GM18498 (cell line): ENCODE measurements around the gene CPEB1.

ENCODE experiments used
- ATAC-seq: cut with Tn5 transposase; IDR thresholded peaks from one replicate; pipeline ENCODE4 v1.9.1; 2021; ENCODE audit warnings: mild to moderate bottlenecking, moderate library complexity; ENCODE audit not compliant: unreplicated experiment

Gene CPEB1

GRCh38 chr15:82647045-82647834, at the start of gene CPEB1:
TSS of gene CPEB1 (minus strand) at chr15:82647363. CDS start at chr15:82628459, 18,904 bp downstream.
- ATAC-seq = no peak

DNA sequence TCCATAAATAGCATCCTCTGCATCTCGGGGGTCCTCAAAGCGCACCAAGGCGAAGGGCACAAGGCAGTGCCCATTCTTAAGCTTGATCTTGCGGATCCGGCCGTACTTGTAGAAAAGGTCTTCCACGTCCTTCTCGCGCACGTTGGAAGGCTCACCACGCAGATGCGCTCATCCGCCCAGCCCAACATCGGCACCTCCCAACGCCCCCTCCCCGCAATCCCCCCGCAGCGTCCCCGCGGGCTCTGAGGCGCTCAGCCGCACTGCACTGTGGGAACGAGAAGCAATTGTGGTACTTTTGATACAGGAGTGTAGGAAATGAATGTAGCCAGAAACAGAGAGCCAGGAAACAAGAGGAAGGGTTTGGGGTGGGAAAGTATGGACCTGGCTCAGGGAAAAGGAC, 45.0 kb upstream of the CPEB1 start:
- ATAC-seq = no peak

DNA sequence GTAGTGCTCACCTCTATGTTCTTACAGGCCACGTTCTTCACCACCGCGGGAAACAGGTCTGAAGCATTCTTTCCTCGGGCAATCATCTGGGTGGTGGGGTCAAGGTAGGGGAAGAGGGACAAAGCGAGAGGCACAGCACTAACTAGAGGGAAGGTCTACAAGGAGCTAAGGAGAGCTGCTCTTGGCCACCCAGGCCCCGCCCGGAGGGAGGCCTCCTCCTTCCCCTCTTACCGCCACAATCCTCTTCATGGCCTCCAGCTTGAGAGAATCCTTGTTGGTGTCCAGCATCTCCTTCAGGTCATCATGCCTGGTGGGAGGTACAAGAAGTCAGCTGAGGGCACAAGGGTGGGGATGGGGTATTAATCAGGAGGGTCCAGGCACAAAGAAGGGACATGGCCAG, 42.0 kb upstream of the CPEB1 start:
- ATAC-seq = no peak

GRCh38 chr15:82688691-82689090, 41.5 kb upstream of the CPEB1 start:
- ATAC-seq = no peak

DNA sequence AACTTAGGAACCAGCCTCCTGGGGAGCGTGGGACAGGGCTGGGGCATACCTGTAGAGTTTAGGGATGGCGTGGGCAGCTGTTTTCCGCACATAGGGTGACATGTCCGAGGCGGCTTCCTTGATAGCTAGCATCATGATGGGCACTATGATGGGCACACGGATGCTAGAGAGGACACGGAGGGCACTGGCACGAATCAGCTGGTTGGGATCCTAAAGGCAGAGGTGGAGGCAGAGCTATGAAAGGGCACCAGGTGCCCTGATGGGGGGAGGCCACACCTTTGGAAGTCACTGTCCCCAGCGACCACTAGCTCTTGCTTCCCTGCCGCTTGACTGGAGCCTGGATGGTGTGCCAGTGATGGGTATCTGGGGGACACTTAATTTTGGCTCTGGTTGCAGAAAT, 34.2 kb upstream of the CPEB1 start:
- ATAC-seq = no peak

- peak; percentile 82 for ATAC-seq
These were observed 33.3 kb upstream of the CPEB1 start for GRCh38 chr15:82680200-82681102.

DNA sequence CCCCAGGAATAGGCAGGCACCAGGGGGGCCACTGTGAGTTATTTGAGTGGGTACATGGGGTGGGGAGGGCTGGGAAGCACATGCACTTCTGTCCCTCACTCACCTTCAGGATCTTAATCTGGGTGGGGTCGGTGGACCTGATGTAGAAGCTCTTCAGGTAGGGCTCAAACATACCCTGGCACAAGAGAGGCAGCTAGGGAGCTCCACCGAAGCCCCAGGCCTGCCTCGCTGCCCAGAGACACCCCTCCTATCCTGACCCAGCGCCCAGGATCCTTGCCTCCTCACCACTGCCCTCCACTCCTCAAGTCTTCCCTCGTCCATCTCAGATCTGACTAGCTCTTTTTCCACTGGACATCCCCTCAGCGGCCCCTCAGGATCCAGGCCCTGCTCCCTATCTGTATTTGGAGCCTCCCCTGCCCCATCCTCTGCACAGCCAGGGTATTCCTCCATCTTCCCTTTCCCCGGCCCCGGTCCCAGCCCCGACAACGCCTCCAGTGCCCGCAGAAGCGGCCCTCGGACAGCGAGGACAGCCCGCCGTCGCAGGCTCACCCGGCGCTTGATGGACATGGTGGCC, 32.5 kb upstream of the CPEB1 start:
- ATAC-seq = no peak

GRCh38 chr15:82677720-82678323, 30.7 kb upstream of the CPEB1 start:
- ATAC-seq = no peak

DNA sequence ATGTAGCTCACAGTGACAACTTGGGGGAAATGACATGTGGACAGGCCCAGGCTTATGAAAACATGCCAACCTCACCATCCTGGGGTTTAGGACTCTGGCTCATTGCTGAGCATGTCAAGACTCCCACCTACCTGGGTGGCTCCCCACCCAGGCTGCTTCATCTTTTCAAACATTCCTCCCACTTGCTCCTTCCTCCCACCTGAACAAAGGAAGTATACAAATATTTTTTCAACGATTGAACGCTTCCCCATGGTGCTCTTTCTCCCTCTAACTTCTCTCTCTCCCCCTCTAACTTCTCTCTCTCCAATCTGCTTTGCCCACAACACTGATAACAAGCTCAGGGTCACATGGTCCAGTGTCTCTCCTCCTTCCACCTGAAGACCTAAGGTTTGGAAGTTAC, 27.7 kb upstream of the CPEB1 start:
- ATAC-seq = no peak

- no peak for ATAC-seq
These were observed 23.5 kb upstream of the CPEB1 start for GRCh38 chr15:82670699-82671098.

- no peak for ATAC-seq
These were observed 19.4 kb upstream of the CPEB1 start for GRCh38 chr15:82666606-82667005.

DNA sequence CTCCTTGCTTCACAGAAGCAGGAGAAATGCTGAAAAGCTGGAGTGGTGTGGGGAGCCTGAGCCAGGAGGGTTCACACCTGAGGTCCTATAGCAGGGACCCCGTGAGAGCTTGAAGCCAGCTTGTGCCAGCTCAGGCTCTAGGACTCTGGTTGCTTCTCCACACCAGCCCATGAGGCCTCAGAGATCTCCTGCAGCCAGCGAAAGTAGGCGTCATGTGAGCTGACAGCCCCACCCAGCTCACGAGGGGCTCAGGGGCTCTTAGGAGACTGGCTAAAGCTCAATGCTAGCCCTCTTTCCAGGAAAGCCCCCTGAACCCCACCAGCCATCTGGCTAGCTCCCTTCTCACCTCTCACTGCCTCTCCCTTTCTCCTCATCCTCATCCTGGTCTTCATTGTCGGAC, 16.9 kb upstream of the CPEB1 start:
- ATAC-seq = no peak

- ATAC-seq = no peak
These were observed 16.0 kb upstream of the CPEB1 start for GRCh38 chr15:82663186-82663600.

- no peak for ATAC-seq
These were observed 15.5 kb upstream of the CPEB1 start for GRCh38 chr15:82662641-82663040.

- no peak for ATAC-seq
These were observed 13.2 kb upstream of the CPEB1 start for GRCh38 chr15:82660378-82660777.

DNA sequence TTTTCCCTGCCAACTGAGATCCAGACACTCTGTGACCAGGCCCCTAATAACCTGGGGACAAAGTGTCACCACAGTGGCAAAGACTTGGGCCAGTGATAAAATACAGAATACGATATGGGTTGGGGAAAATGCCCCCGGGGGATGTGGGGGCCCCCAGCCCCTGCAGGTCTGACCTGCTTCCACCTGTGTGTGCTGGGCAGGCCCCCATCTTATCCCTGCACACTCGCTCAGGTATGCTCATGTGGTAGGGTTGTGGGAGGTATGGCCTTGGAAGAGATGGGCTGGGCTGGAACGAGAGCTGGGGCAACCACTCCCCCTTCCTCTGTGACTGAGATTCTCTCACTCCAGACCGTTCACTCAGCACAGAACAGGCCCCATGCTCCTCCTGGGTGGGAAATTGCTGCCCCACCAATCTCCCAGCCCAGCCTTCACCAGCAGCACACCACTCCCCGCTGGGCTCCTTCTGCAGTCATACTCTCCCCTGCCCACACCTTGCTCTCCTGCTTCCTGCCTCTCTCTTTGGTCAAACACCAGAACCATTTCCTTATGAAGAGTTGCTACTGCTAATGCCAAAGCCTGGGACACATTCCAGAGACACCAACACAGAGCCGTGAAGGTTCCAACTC, 9.6 kb upstream of the CPEB1 start:
- ATAC-seq = no peak

- no peak for ATAC-seq
These were observed 8.4 kb upstream of the CPEB1 start for GRCh38 chr15:82655606-82656005.

DNA sequence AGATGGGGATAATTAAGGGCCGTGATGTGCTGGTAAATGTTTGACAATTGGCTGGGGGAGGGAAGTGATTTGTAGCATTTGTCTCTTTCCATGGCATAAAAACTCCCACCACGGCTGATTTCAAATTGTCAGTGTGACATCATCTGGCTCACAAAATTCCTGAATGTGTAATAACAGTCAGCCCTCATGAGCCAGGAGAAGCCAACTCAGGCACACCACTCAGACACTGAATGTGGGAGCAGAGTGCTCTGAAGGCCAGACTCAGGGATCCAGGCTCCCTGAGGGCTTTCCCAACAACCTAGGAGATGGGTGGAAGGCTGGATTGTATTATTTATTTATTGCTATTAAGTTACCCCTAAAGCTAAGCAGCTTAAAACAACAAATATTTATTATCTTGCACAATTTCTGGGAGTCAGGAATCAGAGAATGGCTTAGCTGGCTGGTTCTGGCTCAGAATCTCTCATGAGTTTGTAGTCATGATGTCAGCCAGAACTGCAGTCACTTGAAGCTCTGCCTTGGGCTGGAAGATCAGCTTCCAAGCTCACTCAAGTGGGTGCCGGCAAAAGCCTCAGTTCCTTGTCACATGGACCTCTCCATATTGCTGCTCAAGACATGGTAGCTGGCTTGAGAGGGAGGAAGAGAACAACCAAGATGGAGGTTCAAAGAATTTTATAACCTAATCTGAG, 6.5 kb upstream of the CPEB1 start:
- no peak for ATAC-seq

DNA sequence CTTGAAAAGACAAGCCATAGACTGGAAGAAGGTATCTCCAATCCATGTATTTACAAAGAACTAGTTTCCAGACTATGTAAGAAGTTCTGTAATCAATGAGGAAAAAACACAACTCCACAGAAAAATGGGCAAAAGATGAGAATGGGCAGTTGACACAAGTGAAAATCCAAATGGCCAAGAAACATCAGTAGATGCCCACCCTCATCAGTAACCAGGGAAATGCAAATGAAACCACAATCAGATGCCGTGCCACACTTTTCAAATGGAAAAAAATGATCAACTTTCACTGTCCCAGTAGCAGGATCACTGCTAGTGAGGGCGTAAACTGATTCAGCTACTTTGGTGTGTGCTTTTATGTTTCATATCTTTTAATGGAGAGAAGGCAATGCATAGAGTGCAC, 4.5 kb upstream of the CPEB1 start:
- no peak for ATAC-seq

- ATAC-seq = no peak
These were observed 3.0 kb upstream of the CPEB1 start for GRCh38 chr15:82650046-82650670.
